Cardiac fibroblast (primary cell): Measurements from ENCODE around the gene S100A5.
A peak's percentile ranks its signal among the peaks of the same experiment; 100 is the strongest.

Experiments used
- DNase-seq, 2 donors: peaks; one replicate each; pipeline versions ENCODE4 v3.0.0 to v3.0.0-alpha.2; 2010; ENCODE audit warnings: low read depth in 2 of 2
- H3K4me3 ChIP-seq, 2 donors: replicated peaks in 1 of 2; 1 replicate in 1 of 2; 2 replicates in 1 of 2; pipeline ENCODE4 v1.5.1; 2011; ENCODE audit warnings: low read depth in 2 of 2, low read length in 2 of 2, mild to moderate bottlenecking in 2 of 2, moderate library complexity in 1 of 2
- CTCF ChIP-seq: IDR thresholded peaks from one replicate; pipeline ENCODE4 v1.5.1; 2011; ENCODE audit warnings: low read depth, mild to moderate bottlenecking, low read length, inconsistent platforms

S100A5 gene

DNA sequence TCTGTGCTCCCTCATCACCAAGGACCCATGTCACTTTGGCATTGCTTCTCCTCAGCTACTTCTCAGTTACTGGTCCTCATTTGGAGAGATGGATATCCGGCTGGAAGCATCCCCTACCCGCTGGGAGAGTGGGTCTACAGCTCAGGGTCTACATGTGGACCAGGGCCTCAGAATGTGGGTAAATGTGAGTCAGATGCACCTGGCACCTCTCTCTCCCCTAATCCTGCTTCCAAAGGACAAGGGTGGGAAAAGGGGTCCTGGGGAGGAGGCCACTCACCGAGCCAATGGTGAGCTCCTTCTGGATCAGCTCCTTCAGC is 5.9 kb downstream of the S100A5 start:
- DNase-seq: no peak
- H3K4me3 ChIP-seq: peak overlapping the region; percentile 65 to 94
- no peak for TF ChIP-seq CTCF

- no peak for TF ChIP-seq CTCF
- H3K4me3 ChIP-seq: peak overlapping the region; percentile 65 to 94
- peak; percentile 26 to 67 for DNase-seq
Measured at GRCh38 chr1:153534226-153534924, 6.4 kb downstream of the S100A5 start.

GRCh38 chr1:153533689-153534201 is 7.0 kb downstream of the S100A5 start:
- peak overlapping the region; percentile 65 to 94 for H3K4me3 ChIP-seq
- no peak for TF ChIP-seq CTCF
- DNase-seq: peak; percentile 82 to 93

- TF ChIP-seq CTCF: peak; percentile 93
- H3K4me3 ChIP-seq: peak overlapping the region; percentile 65 to 94
- DNase-seq: peak; percentile 88 to 92
Measured at GRCh38 chr1:153532769-153533599, 7.8 kb downstream of the S100A5 start.

GRCh38 chr1:153532181-153532580 is 8.6 kb downstream of the S100A5 start:
- DNase-seq: no peak
- H3K4me3 ChIP-seq: no peak overlapping the region
- TF ChIP-seq CTCF: no peak

- no peak overlapping the region for H3K4me3 ChIP-seq
- no peak for TF ChIP-seq CTCF
- no peak for DNase-seq
Measured at GRCh38 chr1:153531638-153532037, 9.1 kb downstream of the S100A5 start.
